HepG2 (cell line): Measurements from ENCODE around the gene ATRNL1. TPM values are rescaled to one million over a fixed set of nuclear protein-coding genes. Genes with fewer than 3 reads are reported as not detected.

Experiments used
- KLF13 ChIP-seq: sonication (generic); formaldehyde crosslinking; IDR thresholded peaks from 2 replicates; pipeline ENCODE4 v1.4.0; 2020; ENCODE audit warnings: mild to moderate bottlenecking, missing genetic modification reagents
- PAX8 ChIP-seq: sonication (generic); formaldehyde crosslinking; IDR thresholded peaks from 2 replicates; pipeline ENCODE4 v1.8.0; 2022; ENCODE audit warnings: mild to moderate bottlenecking, missing genetic modification reagents, borderline replicate concordance
- ZBTB46 ChIP-seq: sonication (generic); formaldehyde crosslinking; IDR thresholded peaks from 2 replicates; pipeline ENCODE4 v1.4.0; 2020; ENCODE audit warnings: mild to moderate bottlenecking, missing genetic modification reagents, borderline replicate concordance
- ZNF280B ChIP-seq: sonication (generic); formaldehyde crosslinking; IDR thresholded peaks from 2 replicates; pipeline ENCODE4 v1.5.0; 2020; ENCODE audit warnings: missing genetic modification reagents, mild to moderate bottlenecking, borderline replicate concordance
- ZNF441 ChIP-seq: sonication (generic); formaldehyde crosslinking; IDR thresholded peaks from 2 replicates; pipeline ENCODE4 v1.7.0; 2021; ENCODE audit warnings: missing genetic modification reagents, borderline replicate concordance
- ZNF460 ChIP-seq: sonication (generic); formaldehyde crosslinking; IDR thresholded peaks from 2 replicates; pipeline ENCODE4 v1.5.1; 2020; ENCODE audit warnings: missing genetic modification reagents, mild to moderate bottlenecking, borderline replicate concordance
- ZNF609 ChIP-seq: sonication (generic); formaldehyde crosslinking; IDR thresholded peaks from 2 replicates; pipeline ENCODE4 v1.4.0; 2020; ENCODE audit warnings: mild to moderate bottlenecking, missing genetic modification reagents, borderline replicate concordance
- polyA plus RNA-seq, 8 experiments: library from polyadenylated mRNA; depleted of rRNA in 3 of 8; stranded (reverse) in 7 of 8; unstranded in 1 of 8; fragments of >200 nt; fragmentation: Illumina TruSeq in 4 of 8; extraction: Trizol in 4 of 8; gene quantifications; 2 replicates each; pipeline versions ENCODE4 v1.2.1 to v1.2.3, GENCODE V29; 2011 to 2016; ENCODE audit warnings: low read depth in 4 of 8, missing spikeins in 1 of 8, mixed read lengths in 1 of 8; ENCODE audit not compliant: insufficient read depth in 1 of 8
- total RNA-seq, 5 experiments: library from RNA; depleted of rRNA; stranded (reverse); fragments of >200 nt; fragmentation: Illumina TruSeq; extraction: Trizol; gene quantifications; 2 replicates each; pipeline ENCODE4 v1.2.3, GENCODE V29; 2016; ENCODE audit warnings: low read depth in 1 of 5

The ATRNL1 gene
- total and polyA plus RNA-seq, 2 of the 13 experiments (the other 11 are each of a cell fraction or from before 2014, with no cell fraction given): 0.04 TPM; not detected in 1

GRCh38 chr10:115073796-115074195 lies 19.4 kb upstream of the ATRNL1 start (continued):
- TF ChIP-seq KLF13 (CRISPR knock-in tag) (no peak), ZNF441 (CRISPR knock-in tag) (no peak), ZNF460 (CRISPR knock-in tag) (no peak), ZNF609 (no peak), ZBTB46 (CRISPR knock-in tag) (no peak), PAX8 (no peak), ZNF280B (CRISPR knock-in tag) (no peak)
